GM19397 (cell line): ENCODE measurements around the gene AZIN2.
"Not testable (repeated sequence)": the region's sequence is repeated elsewhere in the genome, so short reads cannot be mapped to it uniquely, and the experiment has no call there.

ENCODE experiments used
- ATAC-seq: cut with Tn5 transposase; IDR thresholded peaks from one replicate; pipeline ENCODE4 v1.9.1; 2021; ENCODE audit warnings: mild to moderate bottlenecking, moderate library complexity; ENCODE audit not compliant: unreplicated experiment

Gene AZIN2

DNA sequence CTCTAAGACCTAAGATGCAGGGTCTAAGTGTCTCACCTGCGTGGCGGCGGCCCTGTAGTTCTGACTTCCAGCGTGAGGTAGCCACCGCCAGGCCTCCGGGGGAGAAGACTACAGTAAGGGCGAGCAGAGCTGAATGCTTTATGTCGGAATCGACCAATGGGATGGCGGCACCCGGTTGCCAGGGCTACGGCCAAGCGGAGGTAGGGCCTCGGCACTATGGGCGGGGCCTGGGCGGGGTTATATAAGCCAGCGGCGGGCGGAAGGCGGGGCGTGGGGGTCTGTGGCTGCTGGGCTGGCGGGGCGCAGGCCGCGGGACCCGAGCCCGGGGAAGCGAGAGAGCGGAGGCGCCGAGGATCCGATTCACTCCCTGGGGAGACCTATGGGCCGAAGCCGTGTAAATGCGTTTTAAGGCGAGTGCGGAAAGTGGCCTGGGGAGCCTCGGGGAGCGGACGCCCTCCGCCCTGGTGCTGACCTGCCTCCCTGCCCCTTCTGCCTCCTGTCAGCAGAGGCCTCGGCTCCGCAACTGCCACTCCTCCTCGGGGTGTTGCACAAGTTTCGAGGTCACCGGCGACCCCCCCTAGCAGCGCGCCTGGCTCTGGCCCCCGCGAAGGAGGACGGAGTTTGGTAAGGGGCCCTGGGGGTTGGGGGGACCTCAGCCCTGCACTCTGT, at the start of gene AZIN2:
TSS of gene AZIN2 (plus strand) at position 269 of the 669 bp plus-strand sequence. CDS start 1,097 bp downstream, outside the sequence.
- ATAC-seq = peak; percentile 83

DNA sequence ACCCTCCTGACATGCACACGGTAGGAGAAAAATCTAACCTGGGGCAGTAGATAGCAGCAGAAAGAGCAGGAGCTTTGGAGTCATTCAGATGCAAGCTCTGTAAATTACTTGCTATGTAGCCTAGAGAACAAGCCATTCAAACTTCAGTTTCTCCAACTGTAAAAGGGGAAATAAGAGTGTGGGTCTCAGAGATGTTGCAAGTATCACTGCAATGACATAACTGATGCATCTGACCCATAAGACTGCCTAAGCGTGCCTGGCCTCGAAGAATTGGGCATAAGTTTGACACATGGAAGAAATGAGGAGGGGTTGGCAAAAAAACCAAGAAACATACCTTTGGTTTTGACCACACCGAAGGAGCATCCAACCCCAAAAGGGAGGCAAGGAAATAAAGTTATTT, 49.4 kb upstream of the AZIN2 start:
- no peak for ATAC-seq

DNA sequence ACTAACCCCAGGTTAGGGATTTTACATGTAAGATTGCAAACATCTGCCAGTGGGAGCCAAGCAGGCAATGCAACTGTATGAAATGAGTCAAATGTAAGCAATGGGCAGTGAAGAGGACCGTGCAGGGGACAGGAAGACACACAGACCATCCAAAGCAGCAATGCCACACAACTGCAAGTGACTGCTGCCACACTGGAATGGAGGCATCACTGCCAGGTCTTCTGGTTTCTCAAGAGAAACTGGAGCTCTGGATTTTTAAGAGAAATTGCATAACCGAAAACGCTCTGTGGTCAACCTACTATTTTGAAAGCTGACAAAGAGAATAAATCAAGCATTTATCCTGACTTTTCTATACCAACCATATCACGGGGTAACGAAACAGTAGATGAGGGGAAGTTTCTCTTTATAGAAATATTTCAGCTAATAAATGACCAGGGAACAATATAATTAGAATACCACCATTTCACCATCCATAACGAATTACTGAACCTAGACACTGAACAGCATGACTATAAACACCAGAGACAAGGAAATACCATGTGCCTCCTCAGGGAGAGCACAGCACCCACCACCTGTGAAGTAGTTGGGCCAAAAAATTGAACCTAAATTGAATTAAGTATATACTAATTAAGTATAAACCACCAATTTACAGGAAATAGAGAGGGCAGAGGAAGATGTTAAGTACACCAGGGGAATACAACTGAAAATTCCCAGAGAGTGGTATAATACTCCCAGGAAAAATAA, 48.7 kb upstream of the AZIN2 start:
- ATAC-seq = no peak

DNA sequence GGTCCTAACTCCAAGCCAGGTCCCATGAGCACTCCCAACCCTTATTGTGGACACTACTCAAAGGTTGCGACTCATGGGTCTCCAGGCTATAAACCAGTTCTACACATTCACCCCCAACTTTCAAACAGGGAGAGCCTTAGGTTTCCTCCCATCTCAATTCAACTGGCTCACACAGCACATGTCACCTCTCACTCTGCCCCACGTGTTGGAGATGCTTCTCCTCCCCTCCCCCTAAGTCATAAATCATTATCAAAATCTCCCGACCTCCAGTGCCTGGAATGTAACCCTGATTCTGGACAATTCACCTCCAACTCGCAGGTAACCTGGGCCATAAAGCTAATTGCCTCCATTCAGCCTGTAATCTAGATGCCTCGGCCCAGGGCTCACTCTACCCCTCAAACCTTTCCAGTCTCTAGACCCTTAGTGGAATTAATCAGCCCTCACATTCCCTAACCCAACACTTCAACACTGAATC, 44.9 kb upstream of the AZIN2 start:
- ATAC-seq = no peak

DNA sequence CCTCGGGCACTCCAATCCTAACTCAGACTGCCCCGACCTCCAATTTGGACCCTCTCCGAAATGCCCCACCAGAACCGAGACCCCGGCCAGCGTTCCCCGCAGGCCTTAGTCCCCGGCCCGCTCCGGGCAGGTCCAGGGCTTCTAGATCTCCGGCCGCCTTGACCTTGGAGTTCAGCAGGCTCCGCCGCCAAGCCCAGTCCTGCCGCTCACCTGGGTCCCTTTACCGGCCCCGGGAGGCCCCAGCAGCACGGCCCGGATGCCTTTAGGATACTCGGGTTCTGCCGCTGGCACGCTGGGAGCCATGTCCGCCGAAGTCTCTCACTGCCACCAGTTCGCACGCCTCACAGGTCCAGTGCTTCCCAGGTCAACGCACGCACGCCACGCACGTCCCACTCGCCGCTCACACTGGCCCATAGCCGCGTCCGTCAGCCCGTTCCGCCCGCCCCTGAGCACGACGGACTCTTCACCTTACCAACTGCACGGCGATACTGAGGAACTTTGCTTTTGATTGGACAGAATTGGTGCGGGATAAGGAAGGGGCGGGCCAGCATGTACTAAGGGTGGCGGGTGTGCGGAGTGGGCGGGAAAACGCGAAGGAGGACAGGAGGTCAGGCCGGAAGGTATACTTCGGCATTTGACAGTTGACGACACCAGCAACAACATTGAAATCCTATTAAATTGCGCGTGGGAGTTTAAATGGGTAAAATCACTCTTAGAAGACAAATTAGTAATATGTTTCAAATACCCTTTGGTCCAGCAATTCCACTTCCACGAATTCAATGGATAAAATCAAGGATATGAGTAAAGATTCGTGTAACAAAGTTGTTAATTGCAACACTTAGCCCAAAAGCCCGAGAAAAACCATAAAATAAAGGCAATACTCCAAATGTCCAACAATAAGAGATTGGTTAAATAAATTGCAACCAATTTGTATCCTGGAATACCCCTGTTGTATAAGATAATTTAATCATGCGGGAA, 44.1 kb upstream of the AZIN2 start, which contains the start of gene AK2:
TSS of gene AK2 (minus strand) at position 358 of the 978 bp plus-strand sequence. CDS start at position 303, 55 bp downstream.
- peak; percentile 99 for ATAC-seq

DNA sequence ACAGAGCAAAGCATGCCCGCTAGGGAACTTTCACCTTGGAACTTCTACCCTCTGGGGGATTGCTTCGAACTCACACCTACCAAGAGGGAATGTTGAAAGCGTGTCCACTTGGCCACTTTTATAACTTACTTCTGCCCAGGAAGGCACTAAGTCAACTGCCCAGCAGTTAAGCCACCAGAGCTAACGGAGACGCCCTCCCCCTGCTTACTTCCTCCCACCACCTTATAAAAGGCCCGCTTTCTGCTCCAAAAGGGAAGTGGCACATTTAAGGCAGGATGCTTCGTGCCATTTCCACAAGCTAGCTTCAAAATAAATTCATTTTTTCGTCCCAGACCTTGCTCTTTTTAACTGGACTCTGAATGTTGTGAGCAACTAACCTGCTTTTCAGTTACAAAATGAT, 41.1 kb upstream of the AZIN2 start:
- ATAC-seq = no peak

DNA sequence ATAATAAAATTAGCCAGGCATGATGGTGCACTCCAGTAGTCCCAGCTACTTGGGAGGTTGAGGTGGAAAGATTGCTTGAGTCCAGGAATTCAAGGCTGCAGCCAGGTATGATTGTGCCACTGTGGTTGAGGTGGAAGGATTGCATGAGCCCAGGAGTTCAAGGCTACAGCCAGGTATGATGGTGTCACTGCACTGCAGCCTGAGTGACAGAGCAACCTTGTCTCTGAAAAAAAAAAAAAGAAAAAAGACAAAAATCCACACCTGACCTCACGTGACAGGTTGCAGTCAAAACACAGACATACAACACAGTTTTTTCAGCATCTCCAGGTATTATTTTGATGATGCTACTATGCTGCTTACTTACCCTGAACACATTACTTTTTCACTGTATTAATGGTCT, 39.9 kb upstream of the AZIN2 start:
- no peak for ATAC-seq

DNA sequence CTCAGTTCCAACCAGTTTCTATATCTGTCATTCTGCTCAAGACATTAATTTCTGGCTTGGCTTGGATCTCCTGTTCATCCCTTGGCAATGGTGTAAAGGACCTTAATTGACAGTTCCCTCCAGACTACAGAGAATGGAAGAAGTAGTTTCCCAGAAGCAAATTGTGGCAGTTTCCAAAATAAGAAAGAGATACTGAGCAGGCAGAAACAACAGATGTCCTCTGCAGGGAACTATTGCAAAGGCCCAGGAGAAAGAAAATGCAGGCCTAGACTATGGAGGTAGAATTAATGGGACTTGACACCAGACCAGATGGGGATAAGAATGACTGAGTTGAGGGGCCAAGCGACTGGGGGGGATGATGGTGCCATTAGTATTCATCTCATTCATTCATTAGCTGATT, 38.1 kb upstream of the AZIN2 start:
- no peak for ATAC-seq

DNA sequence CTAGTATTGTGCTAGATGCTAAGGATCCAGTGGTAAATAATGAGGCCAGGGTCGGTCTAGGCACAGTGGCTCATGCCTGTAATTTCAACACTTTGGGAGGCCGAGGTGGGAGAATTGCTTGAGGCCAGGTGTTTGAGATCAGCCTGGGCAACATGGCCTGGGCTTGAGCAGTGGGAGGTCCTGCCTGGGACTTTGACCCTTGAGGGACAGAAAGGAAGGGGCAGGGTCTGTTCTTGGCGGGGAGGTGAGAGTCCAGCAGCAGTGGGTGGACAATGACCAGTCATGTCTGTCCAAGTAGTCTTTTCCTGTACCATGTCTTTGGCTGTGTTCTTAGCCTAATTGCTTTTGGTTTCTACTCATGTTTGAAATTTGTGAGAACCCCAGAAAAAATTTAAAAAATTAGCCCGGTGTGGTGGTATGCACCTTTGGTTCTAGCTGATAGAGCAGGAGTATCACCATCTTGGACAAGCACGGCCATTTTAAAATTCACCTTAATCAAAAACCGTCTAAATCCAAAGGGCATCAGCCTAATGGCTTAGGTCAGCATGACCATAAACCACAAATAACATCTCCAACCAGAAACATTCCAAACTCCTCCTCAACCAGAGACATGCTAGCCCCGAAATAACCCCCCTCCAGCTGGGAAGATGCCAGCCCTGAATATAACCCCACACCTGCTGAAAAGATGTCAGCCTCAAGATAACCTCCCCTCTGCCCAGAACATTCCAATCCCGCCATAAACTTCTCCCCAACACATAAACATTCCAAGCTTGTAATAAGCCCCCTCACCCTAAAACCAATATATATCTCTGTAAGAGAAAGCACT, 37.5 kb upstream of the AZIN2 start:
- no peak for ATAC-seq

DNA sequence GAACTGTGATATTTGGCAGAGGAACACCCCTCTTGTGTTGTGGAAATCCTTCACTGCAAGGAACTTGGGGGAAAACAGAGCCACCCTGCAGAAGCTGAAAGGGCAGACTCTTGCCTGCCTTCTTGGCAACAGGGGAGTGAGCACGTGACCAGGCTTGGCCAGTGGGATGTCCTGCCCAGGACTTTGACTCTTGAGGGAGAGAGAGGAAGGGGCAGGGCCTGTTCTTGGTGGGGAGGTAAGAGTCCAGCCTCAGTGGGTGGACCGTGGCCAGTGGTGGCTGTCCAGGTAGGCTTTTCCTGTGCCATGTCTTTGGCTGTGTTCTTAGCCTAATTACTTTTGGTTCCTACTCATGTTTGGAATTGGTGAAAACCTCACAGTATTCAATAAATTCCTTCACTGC, 35.7 kb upstream of the AZIN2 start:
- ATAC-seq = no peak

DNA sequence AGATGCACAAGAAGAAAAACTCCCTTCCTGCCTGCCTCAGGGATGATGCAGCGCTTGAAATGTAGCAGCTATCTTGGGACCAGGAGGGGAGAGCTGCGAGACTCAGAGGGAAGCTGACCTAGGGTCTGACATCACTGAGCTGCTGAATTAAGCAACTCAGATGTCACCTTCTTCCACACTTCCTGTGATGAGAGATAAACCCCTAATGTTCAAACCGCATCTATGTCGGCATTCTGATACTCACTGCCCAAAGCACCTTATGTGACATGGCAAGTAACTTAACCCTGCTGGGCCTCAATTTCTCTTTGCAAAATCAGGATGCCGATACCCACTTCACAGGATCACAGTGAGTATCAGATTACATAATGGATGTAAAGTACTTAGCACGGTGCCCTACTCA, 35.1 kb upstream of the AZIN2 start:
- no peak for ATAC-seq

DNA sequence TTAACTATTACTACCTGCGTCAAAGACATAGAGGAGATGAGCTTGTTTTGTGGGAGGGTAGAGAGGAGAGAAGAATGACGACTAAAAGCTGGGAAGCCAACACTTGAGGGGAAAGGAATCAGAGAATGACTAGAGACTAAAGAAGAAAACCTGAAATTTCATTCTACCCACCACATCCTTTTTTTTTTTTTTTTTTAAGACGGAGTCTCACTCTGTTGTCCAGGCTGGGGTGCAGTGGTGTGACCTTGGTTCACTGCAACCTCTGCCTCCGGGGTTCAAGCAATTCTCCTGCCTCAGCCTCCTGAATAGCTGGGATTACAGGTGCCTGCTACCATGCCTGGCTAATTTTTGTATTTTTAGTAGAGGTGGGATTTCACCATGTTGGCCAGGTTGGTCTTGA, 34.7 kb upstream of the AZIN2 start:
- ATAC-seq = not testable (repeated sequence)

DNA sequence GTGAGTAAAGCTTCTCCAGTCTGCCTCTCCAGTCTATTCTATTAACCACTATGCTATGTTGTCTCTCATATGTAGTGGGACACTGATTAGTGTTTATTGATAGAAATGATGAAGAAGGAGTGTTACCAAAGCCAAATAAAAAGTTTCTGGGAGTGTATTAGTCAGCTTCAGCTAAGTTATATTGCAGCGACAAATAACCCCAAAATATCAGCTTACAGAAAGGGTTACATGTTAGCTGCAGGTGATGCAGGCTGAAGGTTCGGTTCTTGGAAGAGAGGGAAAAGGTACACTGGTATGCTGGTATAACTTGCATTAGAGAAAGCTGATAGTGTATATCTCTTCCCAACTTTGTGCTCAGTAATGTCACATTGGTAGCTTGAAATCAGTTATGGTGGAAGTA, 33.7 kb upstream of the AZIN2 start:
- ATAC-seq = no peak

DNA sequence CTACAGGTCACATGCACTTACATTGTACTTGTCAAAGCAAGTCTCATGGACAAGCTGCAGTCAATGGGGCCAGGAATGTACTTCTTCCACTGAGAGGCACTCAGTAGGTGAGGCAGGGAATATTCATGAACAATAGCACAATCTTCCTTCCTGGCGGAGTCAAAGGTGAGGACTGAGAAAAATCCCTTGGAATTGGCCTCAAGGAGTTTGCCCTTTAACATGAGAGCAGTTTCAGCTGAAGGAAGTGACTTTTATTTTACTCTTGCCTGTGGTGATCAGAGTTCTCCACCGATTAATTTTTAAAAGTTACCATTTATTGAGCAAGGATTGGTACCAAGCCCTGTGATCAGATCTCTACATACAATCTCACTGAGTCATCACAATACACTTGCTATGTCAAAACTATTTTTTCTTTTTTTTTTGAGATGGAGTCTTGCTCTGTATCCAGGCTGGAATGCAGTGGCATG, 33.1 kb upstream of the AZIN2 start:
- no peak for ATAC-seq

DNA sequence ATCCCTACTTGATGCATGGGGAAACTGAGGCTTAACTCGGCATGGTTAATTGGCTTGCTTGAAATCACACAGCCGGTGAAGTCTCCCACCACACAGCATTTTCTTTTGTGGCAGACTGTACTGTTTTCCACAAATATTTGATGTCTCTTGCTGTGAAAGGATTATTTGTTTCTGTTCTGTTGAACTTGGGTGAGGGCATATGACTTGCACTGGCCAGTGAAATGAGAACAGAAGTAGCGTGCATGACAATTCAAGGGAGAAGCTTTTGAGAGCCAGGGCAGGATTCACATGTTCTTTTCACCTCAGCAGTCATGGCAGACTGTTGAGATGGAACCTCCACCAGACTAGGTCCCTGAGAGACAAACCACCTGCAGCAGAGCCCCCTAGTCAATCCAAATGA, 32.5 kb upstream of the AZIN2 start:
- no peak for ATAC-seq

DNA sequence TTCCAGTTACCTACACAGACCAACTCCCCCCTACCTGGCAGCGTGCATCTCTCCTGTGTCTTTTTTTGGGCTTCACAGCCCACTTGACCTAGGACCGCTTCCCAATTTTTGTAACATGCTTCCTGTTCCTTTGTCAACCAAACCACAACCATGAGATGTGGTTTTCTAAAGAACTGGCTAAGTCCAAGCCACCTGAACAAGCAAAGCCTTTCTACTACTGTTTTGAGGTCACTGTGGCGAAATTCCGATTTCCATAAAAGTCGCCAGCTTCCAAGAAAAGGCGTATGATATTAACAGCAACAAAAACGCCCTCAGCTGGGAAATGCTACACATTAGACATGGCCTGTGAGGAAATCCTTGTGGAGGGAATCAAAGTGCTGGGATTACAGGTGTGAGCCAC, 31.6 kb upstream of the AZIN2 start:
- no peak for ATAC-seq

DNA sequence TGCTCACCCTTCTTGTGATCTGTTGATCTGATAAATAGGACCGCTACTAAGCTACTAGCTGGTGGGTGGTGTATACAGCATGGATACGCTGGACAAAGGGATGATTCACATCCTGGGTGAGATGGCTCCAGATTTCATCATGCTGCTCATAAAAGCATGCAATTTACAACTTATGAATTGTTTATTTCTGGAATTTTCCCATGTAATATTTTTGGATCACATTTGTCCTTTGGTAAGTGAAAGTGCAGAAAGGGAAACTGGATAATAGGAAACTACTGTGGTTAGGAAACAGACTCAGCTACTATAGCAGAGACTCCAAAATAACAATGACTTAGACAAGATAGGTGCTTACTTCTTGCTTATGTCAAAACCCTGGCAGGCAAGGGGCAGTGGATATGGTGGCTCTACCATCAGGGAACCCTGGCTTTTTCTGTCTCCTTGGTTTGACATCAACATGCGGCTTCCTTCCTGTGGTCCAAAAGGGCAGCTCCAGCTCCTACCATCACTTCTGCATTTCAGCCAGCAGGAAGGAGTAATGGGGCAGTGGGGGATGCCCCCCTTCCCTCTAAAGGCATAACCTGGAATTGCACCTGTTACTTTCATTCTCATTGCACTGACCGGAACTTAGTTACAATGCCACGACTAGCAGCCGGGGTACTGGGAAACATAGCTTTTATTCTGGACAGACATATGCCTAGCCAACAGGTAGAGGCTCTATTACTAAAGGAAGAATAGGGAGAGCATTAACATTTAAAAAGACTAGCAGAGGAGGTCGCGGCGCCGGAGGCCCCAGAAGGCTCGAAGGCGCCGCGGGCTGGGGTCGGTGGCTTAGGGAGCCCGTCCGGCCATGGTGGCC, 30.5 kb upstream of the AZIN2 start:
- no peak for ATAC-seq

DNA sequence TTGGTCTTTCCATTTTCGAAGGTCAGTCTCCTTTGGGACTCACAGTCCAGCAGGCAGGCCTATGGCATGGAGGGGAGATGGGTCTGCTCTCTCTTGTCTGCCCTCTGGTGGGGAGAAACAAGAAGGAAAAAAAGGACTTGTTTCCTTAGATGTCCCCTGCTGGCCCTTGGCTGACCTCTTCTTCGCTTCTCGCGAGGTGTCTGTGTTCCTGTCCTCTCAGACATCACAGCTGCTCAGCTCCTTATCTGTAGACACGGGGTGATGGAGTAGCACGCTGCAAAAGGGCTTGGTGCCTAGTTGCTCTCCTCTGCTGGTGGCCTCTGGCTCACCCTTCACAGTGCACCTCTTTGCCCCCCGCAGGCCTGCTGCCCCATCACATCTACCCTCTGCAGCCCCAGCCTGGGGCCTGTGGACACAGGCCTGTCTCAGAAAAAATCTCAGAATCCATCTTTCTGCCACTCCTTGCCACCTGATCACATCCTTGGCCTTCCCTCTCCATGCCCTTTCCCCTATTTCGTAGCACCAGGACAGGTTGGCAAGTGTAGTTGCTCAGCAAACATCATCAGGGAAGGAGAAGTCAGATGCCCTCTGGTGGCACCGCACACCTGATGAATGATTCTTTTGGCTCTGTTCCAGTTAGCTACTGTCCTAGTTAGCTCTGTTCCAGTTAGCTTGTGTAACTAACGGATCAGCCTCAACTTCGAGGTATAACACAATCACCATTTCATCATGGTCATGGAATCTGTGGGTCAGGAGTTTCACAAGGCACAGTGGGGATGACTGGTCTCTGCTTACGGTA, 25.5 kb upstream of the AZIN2 start:
- ATAC-seq = no peak
